ENCODE measurements around the gene ELP1.
"Not testable (repeated sequence)": the region's sequence is repeated elsewhere in the genome, so short reads cannot be mapped to it uniquely, and the experiment has no call there.

Gene ELP1

DNA sequence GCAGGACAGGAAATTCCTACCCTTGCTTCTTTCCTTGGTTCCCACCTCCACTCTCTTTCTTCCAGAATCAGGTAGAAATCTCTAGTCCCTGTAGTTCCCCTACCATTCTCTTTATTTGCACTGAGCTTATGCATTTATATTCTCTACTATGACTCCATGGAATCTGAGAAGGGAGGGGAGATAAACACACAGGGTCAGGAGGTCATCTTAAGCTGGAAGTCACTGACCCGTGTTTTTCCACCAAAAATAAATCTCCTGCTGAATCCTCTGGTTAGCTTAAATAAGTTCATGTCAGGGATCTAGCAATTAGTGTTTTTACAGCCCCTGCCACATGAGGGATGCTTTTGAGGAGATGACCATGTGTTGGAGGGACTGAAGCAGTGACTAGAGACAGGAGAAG lies 81.8 kb downstream of the ELP1 start:
- no peak for TF ChIP-seq JUND (IDR thresholded peaks at IDR 0.05; ENCODE audit: low read depth)
- in situ Hi-C loops (cut with HindIII; ENCODE audit: low pct_unique_long_range_greater_than_20kb, low sequenced_read_pairs) = no loop called here
- DNase-seq (ENCODE audit: low read depth in 1 of 2, low spot score in 1 of 2) = no peak

DNA sequence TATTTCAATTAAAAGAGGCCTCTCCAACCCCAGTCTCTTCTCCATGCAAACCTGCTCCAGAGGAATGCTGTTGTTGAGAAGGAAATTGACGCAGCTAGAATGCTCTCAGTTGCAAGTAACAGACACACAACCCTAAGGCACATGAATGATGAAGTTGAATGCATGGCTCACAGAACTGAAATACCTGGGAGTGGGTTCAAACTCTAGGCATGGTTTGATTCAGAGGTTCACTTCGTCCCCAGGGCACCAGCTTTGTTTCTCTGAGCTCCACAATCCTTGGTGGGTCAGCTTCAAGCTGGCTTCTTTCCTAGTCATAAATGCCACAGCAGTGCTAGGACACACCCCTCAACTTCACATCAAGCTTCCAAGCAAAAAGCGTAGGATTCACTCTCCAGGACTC lies 82.8 kb downstream of the ELP1 start:
- TF ChIP-seq JUND (IDR thresholded peaks at IDR 0.05; ENCODE audit: low read depth) = no peak
- in situ Hi-C loops (cut with HindIII; ENCODE audit: low pct_unique_long_range_greater_than_20kb, low sequenced_read_pairs) = no loop called here
- no peak for DNase-seq (ENCODE audit: low read depth in 1 of 2, low spot score in 1 of 2)

DNA sequence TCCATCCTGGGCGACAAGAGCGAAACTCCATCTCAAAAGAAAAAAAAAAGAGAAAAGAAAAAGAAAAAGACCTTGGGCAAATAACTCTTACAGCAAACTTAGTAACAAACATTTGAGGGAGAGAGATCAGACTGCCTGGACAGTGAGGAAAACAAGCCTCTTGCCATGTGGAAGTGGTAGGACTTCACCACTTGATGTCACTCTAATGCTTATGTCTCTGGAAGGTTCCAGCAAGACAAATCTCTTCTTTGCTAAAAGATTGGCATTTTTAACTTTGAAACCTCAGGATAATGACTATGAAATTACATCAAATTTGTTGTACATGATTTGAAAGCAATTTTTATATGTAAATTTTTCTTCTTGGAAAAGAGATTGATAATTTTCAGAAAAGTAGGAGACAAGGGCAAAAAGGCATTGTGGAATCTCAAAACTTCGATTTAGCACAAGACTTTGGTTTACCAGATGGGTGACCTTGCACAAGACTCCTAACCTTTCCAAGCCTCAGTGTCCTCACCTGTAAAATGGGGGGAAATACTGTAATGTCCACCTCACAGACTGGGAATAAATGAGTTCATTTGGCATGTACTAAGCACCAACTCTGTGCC lies 83.5 kb downstream of the ELP1 start:
- TF ChIP-seq JUND (IDR thresholded peaks at IDR 0.05; ENCODE audit: low read depth) = no peak
- in situ Hi-C loops (cut with HindIII; ENCODE audit: low pct_unique_long_range_greater_than_20kb, low sequenced_read_pairs) = no loop called here
- DNase-seq (ENCODE audit: low read depth in 1 of 2, low spot score in 1 of 2) = peak; percentile 66 to 75

DNA sequence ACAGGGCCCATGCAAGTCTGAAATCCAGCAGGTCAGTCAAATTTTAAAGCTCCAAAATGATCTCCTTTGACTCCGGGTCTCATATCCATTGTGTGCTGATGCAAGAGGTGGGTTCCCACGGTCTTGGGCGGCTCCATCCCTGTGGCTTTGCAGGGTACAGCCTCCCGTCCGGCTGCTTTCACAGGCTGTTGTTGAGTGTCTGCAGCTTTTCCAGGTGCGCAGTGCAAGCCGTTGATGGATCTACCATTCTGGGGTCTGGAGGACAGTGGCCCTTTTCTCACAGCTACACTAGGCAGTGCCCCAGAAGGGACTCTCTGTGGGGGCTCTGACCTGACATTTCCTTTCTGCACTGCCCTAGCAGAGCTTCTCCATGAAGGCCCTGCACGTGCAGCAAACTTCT lies 85.6 kb downstream of the ELP1 start:
- in situ Hi-C loops (cut with HindIII; ENCODE audit: low pct_unique_long_range_greater_than_20kb, low sequenced_read_pairs); DNase-seq (ENCODE audit: low read depth in 1 of 2, low spot score in 1 of 2): not testable (repeated sequence)

- in situ Hi-C loops (cut with HindIII; ENCODE audit: low pct_unique_long_range_greater_than_20kb, low sequenced_read_pairs) = no loop called here
- no peak for DNase-seq (ENCODE audit: low read depth in 1 of 2, low spot score in 1 of 2)
- TF ChIP-seq JUND (IDR thresholded peaks at IDR 0.05; ENCODE audit: low read depth) = no peak
These were observed 88.0 kb downstream of the ELP1 start for GRCh38 chr9:108845947-108846346.

DNA sequence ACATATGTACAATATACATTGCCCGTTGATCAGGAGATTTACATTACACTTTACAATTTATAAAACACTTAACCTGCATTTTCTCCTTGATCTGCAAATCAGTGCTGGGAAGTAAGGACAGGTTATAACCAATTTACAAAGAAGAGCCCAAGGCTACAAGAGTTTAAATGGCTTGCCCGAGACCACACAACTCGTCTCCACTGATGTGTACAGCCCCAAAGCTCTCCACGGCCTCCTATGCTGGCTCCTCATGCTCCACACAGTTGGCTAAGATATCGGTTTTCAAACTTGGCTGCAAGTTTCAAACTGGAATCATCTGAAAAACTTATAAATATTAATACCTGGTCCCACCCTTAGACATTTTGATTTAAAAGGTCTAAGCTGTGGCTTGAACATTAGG lies 88.4 kb downstream of the ELP1 start:
- no peak for DNase-seq (ENCODE audit: low read depth in 1 of 2, low spot score in 1 of 2)
- in situ Hi-C loops (cut with HindIII; ENCODE audit: low pct_unique_long_range_greater_than_20kb, low sequenced_read_pairs) = no loop called here
- TF ChIP-seq JUND (IDR thresholded peaks at IDR 0.05; ENCODE audit: low read depth) = no peak

- no peak for DNase-seq (ENCODE audit: low read depth in 1 of 2, low spot score in 1 of 2)
- in situ Hi-C loops (cut with HindIII; ENCODE audit: low pct_unique_long_range_greater_than_20kb, low sequenced_read_pairs) = no loop called here
- TF ChIP-seq JUND (IDR thresholded peaks at IDR 0.05; ENCODE audit: low read depth) = no peak
These were observed 89.1 kb downstream of the ELP1 start for GRCh38 chr9:108844856-108845255.

- DNase-seq (ENCODE audit: low read depth in 1 of 2, low spot score in 1 of 2) = no peak
- in situ Hi-C loops (cut with HindIII; ENCODE audit: low pct_unique_long_range_greater_than_20kb, low sequenced_read_pairs) = no loop called here
- TF ChIP-seq JUND (IDR thresholded peaks at IDR 0.05; ENCODE audit: low read depth) = no peak
These were observed 89.5 kb downstream of the ELP1 start for GRCh38 chr9:108844391-108844790.

- DNase-seq (ENCODE audit: low read depth in 1 of 2, low spot score in 1 of 2) = no peak
- in situ Hi-C loops (cut with HindIII; ENCODE audit: low pct_unique_long_range_greater_than_20kb, low sequenced_read_pairs) = no loop called here
- TF ChIP-seq JUND (IDR thresholded peaks at IDR 0.05; ENCODE audit: low read depth) = no peak
These were observed 91.2 kb downstream of the ELP1 start for GRCh38 chr9:108842610-108843295.

DNA sequence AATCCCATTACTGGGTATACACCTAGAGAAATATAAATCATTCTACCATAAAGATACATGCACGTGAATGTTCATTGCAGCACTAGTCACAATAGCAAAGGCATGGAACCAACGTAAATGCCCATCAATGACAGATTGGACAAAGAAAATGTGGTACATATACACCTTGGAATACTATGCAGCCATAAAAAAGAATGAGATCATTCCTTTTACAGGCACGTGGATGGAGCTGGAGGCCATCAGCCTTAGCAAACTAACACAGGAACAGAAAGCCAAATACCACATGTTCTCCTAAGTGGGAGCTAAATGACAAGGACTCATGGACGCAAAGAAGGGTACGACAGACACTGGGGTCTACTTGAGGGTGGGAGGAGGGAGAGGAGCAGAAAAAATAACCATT lies 94.4 kb downstream of the ELP1 start:
- in situ Hi-C loops (cut with HindIII; ENCODE audit: low pct_unique_long_range_greater_than_20kb, low sequenced_read_pairs); DNase-seq (ENCODE audit: low read depth in 1 of 2, low spot score in 1 of 2): not testable (repeated sequence)

DNA sequence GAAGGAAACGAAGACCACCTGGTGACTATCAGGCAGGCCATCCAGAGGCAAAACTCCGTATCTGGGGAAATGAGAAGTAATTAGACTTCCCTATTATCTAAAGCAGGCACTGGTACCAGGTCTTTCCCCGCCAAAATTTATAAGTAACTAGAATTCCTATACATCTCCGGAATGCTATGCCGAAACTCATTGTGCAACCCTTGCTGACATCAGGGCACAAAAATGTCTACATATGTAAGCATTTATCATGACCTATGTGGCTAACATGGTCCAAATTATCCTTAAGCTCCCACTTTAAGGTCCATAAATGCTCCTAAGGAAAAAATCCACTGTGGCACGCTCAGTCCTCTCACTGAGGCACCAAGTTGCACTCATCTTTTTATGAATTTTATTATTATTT lies 95.9 kb downstream of the ELP1 start:
- in situ Hi-C loops (cut with HindIII; ENCODE audit: low pct_unique_long_range_greater_than_20kb, low sequenced_read_pairs) = no loop called here
- DNase-seq (ENCODE audit: low read depth in 1 of 2, low spot score in 1 of 2) = no peak

DNA sequence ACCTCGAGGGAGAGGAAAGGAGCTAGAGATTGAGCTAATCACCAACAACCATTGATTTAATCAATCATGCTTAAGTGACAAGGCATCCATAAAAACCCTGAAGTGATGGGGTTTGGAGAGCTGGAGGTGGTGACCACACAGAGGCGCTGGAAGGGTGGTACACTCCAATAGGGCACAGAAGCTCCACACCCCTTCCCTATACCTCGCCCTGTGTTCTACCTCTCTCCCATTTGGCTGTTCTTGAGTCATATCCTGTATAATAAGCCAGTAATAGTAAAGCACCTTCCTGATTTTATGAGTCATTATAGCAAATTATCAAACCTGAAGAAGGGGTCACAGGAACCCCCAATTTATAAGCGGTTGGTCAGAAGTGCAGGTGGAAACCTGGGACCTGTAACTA lies 96.4 kb downstream of the ELP1 start:
- in situ Hi-C loops (cut with HindIII; ENCODE audit: low pct_unique_long_range_greater_than_20kb, low sequenced_read_pairs) = no loop called here
- TF ChIP-seq JUND (IDR thresholded peaks at IDR 0.05; ENCODE audit: low read depth) = no peak
- no peak for DNase-seq (ENCODE audit: low read depth in 1 of 2, low spot score in 1 of 2)

More for the DNA sequence above, 95.9 kb downstream of the ELP1 start:
- no peak for TF ChIP-seq JUND (IDR thresholded peaks at IDR 0.05; ENCODE audit: low read depth)

GRCh38 chr9:108836781-108837180 lies 97.1 kb downstream of the ELP1 start:
- in situ Hi-C loops (cut with HindIII; ENCODE audit: low pct_unique_long_range_greater_than_20kb, low sequenced_read_pairs) = no loop called here
- no peak for TF ChIP-seq JUND (IDR thresholded peaks at IDR 0.05; ENCODE audit: low read depth)
- DNase-seq (ENCODE audit: low read depth in 1 of 2, low spot score in 1 of 2) = no peak

DNA sequence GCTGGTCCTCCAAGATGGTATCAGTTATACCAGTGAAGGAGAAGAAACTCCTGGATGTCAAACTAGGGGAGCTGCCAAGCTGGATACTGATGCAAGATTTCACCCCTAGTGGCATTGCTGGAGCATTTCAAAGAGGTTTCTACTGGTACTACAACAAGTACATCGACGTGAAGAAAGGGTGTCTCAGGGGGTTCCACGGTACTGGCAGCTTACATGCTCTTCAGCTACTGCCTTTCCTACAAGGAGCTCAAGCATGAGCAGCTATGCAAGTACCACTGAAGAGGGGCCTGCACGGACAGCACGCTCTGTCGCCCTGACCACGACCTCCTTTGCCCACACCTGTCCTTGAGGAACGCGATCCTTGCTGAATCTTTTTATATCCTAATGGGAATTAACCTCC lies 97.6 kb downstream of the ELP1 start:
- in situ Hi-C loops (cut with HindIII; ENCODE audit: low pct_unique_long_range_greater_than_20kb, low sequenced_read_pairs) = no loop called here
- no peak for TF ChIP-seq JUND (IDR thresholded peaks at IDR 0.05; ENCODE audit: low read depth)
- DNase-seq (ENCODE audit: low read depth in 1 of 2, low spot score in 1 of 2) = no peak

All from T47D (cell line).